ENCODE data around the gene E2F8.

E2F8 gene

GRCh38 chr11:19218786-19219460, 21.8 kb downstream of the E2F8 start:
- peak; percentile 1 to 18 for DNase-seq

GRCh38 chr11:19218216-19218615, 22.5 kb downstream of the E2F8 start:
- DNase-seq, result peak; percentile 6 to 18

DNA sequence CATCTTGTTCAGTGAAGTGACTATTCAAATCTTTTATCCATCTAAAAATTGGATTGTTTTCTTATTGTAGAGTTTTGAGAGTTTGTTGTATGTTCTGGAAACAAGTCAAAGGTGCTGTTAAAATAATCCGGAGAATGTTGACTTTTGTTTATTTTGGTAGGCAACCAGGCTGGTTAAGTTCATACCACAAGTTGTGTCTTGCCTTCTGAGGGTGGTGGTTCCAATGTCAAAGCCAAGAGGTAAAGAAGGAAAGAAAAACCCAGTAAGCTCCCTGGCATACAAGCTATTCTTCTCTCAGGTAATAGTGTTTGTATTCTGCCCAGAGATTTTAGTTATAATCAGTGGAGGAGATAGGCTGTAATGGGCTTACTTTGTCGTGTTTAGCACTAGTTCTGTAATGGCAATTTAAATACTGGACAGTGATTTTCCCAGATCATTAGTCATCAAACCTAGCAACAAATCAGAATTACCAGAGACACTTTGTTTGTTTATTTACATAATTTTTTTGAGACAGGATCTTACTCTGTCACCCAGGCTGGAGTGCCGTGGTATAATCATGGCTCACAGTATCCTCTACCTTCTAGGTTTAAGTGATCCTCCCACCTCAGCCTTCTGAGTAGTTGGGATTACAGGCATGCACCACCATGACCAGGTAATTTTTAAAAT, 23.9 kb downstream of the E2F8 start:
- DNase-seq, result no peak

DNA sequence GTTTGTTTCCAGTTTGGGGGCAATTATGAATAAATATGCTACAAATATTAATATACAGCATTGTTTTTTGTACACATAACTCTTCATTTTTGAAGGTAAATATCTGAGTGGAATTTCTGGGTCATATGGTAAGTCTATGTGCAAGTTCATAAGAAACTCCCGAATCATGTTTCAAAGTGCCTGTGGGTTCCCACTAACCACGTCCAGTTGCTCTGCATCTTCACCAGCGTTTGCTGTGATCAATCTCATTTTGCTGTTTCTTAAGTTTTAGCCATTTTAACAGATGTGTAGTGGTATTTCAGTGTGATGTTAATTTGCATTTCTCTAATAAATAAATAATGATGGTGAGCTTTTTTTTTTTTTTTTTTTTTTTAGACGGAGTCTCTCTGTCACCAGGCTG, 24.7 kb downstream of the E2F8 start:
- no peak for DNase-seq

- DNase-seq, result no peak
Observed at GRCh38 chr11:19209617-19210370, 31.0 kb downstream of the E2F8 start.

- no peak for DNase-seq
Observed at GRCh38 chr11:19208959-19209546, 31.7 kb downstream of the E2F8 start.

- DNase-seq, result no peak
Observed at GRCh38 chr11:19208181-19208580, 32.6 kb downstream of the E2F8 start.

- no peak for DNase-seq
Observed at GRCh38 chr11:19204836-19205235, 35.9 kb downstream of the E2F8 start.

- DNase-seq, result no peak
Observed at GRCh38 chr11:19201737-19202605, 38.8 kb downstream of the E2F8 start, which contains the start of gene CSRP3. Gene CSRP3, minus strand, starts transcription at chr11:19201983. Its CDS starts 9,535 bp downstream, at chr11:19192448.

GRCh38 chr11:19200410-19201201, 40.1 kb downstream of the E2F8 start:
- no peak for DNase-seq

DNA sequence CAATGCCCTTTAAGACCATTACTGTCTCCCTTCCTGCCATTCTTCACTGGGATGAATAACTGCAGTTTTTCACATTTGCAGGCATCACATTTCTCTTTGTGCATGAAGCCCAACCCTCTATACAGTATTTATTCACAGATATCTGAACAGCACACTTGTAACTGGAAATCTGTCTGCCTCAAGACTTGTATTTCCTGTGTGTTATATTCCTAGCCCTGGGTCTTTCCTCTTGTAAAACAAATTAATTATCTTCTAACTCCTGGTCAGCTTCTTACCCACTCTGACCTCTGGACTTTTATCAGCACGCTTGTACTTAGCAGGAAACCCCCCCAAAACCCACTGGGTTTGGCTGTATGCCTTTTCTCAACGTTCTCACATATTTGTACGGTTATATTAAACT, 41.0 kb downstream of the E2F8 start:
- DNase-seq, result no peak

GRCh38 chr11:19199048-19199447, 41.7 kb downstream of the E2F8 start:
- DNase-seq, result no peak

- DNase-seq, result no peak
Observed at GRCh38 chr11:19196432-19196831, 44.3 kb downstream of the E2F8 start.

GRCh38 chr11:19194620-19195308, 46.0 kb downstream of the E2F8 start:
- DNase-seq, result no peak

DNA sequence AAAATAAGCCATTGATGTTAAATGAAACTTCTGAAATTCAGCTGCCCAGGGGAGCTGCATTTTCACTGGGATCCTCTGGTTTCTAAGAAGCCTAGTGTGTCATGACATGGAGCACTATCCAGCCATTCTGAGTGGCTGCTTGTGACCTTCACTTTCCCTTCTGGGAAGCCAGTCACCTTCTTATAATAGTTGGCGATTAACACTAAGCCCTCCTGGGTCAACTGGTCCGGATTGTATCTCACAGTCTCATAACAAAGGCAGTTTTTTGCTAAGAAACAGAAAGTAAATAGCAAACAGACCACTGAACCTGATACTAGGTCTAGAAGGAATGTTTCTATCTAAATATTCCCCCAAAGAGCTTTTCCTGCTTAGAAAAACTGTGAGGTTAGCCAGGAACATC, 46.8 kb downstream of the E2F8 start:
- no peak for DNase-seq

DNA sequence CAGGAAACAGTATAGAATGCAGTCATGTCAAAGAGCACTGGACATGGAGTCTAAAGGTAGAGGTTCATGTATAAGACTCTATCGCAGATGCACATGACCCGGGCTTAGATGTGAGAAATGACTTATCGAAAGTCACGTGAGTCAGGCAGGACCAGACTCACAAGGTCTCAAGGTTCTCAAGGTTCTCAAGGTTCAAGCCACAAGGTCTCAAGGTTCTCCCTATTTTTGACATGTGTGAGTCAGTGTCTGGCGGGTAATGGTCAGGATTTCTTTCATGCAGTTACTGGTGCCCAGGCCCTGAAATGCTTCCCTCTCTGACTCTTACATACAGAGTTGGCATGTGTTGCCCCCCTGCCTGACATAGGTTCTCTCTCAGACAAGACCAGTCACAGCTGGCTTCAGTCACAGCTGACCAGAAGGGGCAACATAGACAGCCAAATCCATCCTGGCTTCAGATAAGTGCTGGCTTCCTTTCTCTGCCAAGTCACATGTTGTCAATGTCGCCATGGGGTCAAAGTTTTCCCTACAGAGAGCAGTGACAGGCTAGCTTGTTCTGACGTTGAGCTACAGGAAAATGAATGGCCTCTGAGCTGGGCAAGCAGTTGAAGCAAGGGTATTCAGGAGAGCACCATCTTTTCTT, 49.1 kb downstream of the E2F8 start:
- no peak for DNase-seq

GRCh38 chr11:19187833-19188258, 52.9 kb downstream of the E2F8 start:
- peak; percentile 33 to 74 for DNase-seq

GRCh38 chr11:19187114-19187832, 53.5 kb downstream of the E2F8 start:
- no peak for DNase-seq

- no peak for DNase-seq
Observed at GRCh38 chr11:19185516-19186052, 55.2 kb downstream of the E2F8 start.

All from hippocampal formation (tissue), 2 donors.